ENCODE measurements around the gene REST.

Gene REST, protein sequence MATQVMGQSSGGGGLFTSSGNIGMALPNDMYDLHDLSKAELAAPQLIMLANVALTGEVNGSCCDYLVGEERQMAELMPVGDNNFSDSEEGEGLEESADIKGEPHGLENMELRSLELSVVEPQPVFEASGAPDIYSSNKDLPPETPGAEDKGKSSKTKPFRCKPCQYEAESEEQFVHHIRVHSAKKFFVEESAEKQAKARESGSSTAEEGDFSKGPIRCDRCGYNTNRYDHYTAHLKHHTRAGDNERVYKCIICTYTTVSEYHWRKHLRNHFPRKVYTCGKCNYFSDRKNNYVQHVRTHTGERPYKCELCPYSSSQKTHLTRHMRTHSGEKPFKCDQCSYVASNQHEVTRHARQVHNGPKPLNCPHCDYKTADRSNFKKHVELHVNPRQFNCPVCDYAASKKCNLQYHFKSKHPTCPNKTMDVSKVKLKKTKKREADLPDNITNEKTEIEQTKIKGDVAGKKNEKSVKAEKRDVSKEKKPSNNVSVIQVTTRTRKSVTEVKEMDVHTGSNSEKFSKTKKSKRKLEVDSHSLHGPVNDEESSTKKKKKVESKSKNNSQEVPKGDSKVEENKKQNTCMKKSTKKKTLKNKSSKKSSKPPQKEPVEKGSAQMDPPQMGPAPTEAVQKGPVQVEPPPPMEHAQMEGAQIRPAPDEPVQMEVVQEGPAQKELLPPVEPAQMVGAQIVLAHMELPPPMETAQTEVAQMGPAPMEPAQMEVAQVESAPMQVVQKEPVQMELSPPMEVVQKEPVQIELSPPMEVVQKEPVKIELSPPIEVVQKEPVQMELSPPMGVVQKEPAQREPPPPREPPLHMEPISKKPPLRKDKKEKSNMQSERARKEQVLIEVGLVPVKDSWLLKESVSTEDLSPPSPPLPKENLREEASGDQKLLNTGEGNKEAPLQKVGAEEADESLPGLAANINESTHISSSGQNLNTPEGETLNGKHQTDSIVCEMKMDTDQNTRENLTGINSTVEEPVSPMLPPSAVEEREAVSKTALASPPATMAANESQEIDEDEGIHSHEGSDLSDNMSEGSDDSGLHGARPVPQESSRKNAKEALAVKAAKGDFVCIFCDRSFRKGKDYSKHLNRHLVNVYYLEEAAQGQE

DNA sequence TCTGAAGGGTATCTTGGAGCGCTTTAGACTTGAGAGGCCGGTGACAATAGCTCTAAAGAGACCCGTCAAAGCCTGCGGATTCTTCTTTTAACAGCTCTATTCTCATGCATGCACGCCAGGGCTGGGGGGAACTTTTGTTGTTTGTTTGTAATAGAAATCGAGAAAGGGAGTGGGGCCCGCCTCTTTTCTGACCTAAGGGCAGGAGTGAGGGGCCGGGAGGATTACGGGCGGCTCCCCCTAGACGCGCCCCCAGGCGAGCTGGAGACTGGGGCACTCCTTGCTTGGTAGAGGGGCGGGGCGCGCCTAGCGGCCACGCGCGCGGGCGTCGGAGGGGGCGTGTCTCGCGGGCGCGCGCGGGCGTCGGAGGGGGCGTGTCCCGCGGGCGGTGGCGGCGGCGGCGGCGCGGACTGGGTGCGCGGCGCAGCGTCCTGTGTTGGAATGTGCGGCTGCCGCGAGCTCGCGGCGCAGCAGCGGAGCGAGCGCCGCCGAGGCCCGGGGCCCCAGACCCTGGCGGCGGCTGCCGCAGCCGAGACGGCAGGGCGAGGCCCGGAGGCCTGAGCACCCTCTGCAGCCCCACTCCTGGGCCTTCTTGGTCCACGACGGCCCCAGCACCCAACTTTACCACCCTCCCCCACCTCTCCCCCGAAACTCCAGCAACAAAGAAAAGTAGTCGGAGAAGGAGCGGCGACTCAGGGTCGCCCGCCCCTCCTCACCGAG lies at the start of gene REST:
Gene REST (plus strand): TSS at position 412 of the 717 bp plus-strand sequence. CDS start 2,739 bp downstream, outside the sequence.
- TF ChIP-seq, protein P1, sequence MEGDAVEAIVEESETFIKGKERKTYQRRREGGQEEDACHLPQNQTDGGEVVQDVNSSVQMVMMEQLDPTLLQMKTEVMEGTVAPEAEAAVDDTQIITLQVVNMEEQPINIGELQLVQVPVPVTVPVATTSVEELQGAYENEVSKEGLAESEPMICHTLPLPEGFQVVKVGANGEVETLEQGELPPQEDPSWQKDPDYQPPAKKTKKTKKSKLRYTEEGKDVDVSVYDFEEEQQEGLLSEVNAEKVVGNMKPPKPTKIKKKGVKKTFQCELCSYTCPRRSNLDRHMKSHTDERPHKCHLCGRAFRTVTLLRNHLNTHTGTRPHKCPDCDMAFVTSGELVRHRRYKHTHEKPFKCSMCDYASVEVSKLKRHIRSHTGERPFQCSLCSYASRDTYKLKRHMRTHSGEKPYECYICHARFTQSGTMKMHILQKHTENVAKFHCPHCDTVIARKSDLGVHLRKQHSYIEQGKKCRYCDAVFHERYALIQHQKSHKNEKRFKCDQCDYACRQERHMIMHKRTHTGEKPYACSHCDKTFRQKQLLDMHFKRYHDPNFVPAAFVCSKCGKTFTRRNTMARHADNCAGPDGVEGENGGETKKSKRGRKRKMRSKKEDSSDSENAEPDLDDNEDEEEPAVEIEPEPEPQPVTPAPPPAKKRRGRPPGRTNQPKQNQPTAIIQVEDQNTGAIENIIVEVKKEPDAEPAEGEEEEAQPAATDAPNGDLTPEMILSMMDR (IDR thresholded peaks at IDR 0.05; ENCODE audit: low read depth, low read length, missing control alignments) = no peak
- in situ Hi-C loops (cut with HindIII; ENCODE audit: low sequenced_read_pairs) = no loop called here
- peak; percentile 5 for DNase-seq (ENCODE audit: low read depth)
- peak within 1 kb of the TSS; percentile 92 for H3K4me3 ChIP-seq (ENCODE audit: low read depth, low read length)

DNA sequence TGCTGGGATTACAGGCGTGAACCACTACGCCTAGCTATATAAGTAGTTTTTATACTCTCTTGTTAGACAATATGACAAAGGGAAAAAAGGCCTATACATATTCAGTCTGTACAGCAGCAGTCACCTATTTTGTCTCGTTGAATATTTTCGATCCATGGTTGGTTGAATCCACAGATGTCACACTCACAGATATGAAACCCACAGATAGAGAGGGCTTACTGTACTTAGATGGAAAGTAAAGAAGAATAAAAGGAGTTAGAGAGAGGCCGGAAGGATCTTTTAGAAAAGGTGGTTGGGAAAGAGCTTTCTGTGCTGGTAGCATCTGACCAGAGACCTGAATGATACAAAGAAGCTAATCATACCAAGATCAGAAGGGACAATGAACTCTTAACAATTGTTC lies 47.9 kb upstream of the REST start:
- DNase-seq (ENCODE audit: low read depth) = no peak
- H3K4me3 ChIP-seq (ENCODE audit: low read depth, low read length) = no peak overlapping the region
- in situ Hi-C loops (cut with HindIII; ENCODE audit: low sequenced_read_pairs) = no loop called here
- TF ChIP-seq, protein P1 (IDR thresholded peaks at IDR 0.05; ENCODE audit: low read depth, low read length, missing control alignments) = no peak

DNA sequence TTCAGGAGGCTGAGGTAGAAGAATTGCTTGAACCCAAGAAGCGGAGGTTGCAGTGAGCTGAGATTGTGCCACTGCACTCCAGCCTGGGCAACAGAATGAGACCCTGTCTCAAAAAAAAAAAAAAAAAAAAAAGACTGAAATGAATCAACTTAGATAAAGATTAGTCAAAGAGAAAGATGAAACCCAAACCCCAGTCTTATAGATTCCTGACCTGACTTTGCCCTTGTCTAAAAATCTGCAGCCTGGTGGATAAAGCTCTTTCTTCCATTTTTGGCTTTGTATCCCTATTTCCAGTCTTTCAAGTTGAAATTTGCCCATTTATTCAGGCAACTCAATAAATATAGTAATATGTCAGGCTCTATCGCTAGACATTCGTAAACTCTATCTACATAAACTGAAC lies 46.9 kb upstream of the REST start:
- TF ChIP-seq, protein P1 (IDR thresholded peaks at IDR 0.05; ENCODE audit: low read depth, low read length, missing control alignments) = no peak
- DNase-seq (ENCODE audit: low read depth) = no peak

DNA sequence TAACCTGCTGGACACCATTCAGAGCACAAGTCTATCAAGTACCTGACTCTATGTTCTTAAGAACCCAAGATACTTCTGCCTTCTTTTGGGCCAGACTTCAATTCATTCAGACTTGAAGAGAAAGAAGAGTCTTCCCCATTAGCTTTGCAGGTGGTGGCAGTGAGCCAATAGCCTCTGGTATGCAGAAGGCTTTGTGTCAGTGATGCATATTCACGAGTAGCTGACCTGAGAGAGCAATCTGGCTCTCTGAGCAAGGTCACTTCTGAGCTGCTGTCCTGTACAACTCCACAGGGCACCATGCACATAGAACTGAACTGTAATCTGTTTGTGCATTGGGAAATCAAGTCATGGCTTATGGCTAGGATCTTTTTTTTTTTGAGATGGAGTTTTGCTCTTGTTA lies 46.3 kb upstream of the REST start:
- in situ Hi-C loops (cut with HindIII; ENCODE audit: low sequenced_read_pairs) = no loop called here
- no peak overlapping the region for H3K4me3 ChIP-seq (ENCODE audit: low read depth, low read length)
- no peak for DNase-seq (ENCODE audit: low read depth)
- TF ChIP-seq, protein P1 (IDR thresholded peaks at IDR 0.05; ENCODE audit: low read depth, low read length, missing control alignments) = no peak

More for the DNA sequence above, 46.9 kb upstream of the REST start:
- in situ Hi-C loops (cut with HindIII; ENCODE audit: low sequenced_read_pairs) = no loop called here
- no peak overlapping the region for H3K4me3 ChIP-seq (ENCODE audit: low read depth, low read length)

DNA sequence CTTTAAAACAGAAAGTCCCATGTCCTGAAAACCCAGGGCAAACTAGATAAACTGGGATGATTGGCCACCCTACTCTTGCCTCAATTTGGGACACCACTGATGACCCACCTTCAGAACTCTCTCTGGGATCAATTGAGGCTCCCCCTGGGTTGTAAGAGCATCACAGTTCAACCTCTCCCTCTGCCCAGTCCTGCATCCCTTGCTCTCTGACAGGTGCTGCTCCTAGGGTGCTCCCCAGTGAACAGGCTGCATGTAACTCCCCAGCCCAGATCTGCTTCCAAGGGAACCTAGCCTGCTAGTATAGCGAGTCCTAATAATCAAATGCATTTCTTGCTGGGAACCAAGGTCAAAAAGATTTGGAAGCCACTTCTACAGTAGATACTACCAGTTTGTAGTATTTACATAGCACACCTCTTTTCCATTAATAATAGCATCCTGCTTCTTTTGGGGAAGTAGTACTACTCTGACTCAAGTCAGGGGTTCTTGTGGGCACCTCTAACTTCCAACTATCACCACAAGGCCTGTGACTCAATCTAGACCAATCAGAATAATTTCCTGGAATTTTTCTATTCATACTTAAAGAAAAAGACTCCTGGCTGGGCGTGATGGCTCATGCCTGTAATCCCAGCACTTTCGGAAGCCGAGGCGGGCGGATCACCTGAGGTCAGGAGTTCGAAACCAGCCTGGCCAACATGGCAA lies 44.1 kb upstream of the REST start:
- TF ChIP-seq, protein P1 (IDR thresholded peaks at IDR 0.05; ENCODE audit: low read depth, low read length, missing control alignments) = no peak

More for the DNA sequence above, 44.1 kb upstream of the REST start:
- no peak for DNase-seq (ENCODE audit: low read depth)
- H3K4me3 ChIP-seq (ENCODE audit: low read depth, low read length) = no peak overlapping the region
- in situ Hi-C loops (cut with HindIII; ENCODE audit: low sequenced_read_pairs) = no loop called here

All from astrocyte of the cerebellum (primary cell).